Smooth muscle cell (in vitro differentiated cells): ENCODE results near the gene USP12. TPM values are rescaled to one million over a fixed set of nuclear protein-coding genes. Genes with fewer than 3 reads are reported as not detected.
"Not testable (repeated sequence)": the region's sequence is repeated elsewhere in the genome, so short reads cannot be mapped to it uniquely, and the experiment has no call there.

ENCODE experiments used
- DNase-seq: peaks from one replicate; lab custom pipeline; 2025; ENCODE audit not compliant: unreplicated experiment; lab: John Stamatoyannopoulos, UW
- H2AFZ ChIP-seq: fragments of 200-600 bp; sonication (generic); 2 replicates; pipeline ENCODE4 v1.6.0; 2016; ENCODE audit warnings: antibody characterized with exemption, low read depth, mild to moderate bottlenecking
- H3F3A ChIP-seq: fragments of 200-600 bp; sonication (generic); 2 replicates; pipeline ENCODE4 v1.6.0; 2017; ENCODE audit warnings: antibody characterized with exemption, low read depth
- H3K27ac ChIP-seq: fragments of 200-600 bp; sonication (generic); 2 replicates; pipeline ENCODE4 v1.5.1; 2016; ENCODE audit warnings: low read depth, mild to moderate bottlenecking
- H3K27me3 ChIP-seq: fragments of 200-600 bp; sonication (generic); 2 replicates; pipeline ENCODE4 v1.6.1; 2016; ENCODE audit warnings: low read depth, mild to moderate bottlenecking
- H3K36me3 ChIP-seq: fragments of 200-600 bp; sonication (generic); 2 replicates; pipeline ENCODE4 v1.5.1; 2016; ENCODE audit warnings: low read depth
- H3K4me1 ChIP-seq: fragments of 200-600 bp; sonication (generic); 2 replicates; pipeline ENCODE4 v1.5.1; 2016; ENCODE audit warnings: low read depth
- H3K4me2 ChIP-seq: fragments of 200-600 bp; sonication (generic); 2 replicates; pipeline ENCODE4 v1.6.0; 2016; ENCODE audit warnings: mild to moderate bottlenecking
- H3K4me3 ChIP-seq: fragments of 200-600 bp; sonication (generic); 2 replicates; pipeline ENCODE4 v1.5.1; 2016; ENCODE audit warnings: mild to moderate bottlenecking
- H3K79me2 ChIP-seq: fragments of 200-600 bp; sonication (generic); 2 replicates; pipeline ENCODE4 v1.6.0; 2016; ENCODE audit warnings: low read depth, mild to moderate bottlenecking
- H3K9ac ChIP-seq: fragments of 200-600 bp; sonication (generic); 2 replicates; pipeline ENCODE4 v1.6.0; 2016; ENCODE audit warnings: low read depth
- H3K9me3 ChIP-seq: fragments of 200-600 bp; sonication (generic); replicated peaks from 2 replicates; pipeline ENCODE4 v1.5.1; 2016; ENCODE audit warnings: low read depth
- H4K20me1 ChIP-seq: fragments of 200-600 bp; sonication (generic); 2 replicates; pipeline ENCODE4 v1.6.0; 2016; ENCODE audit warnings: low read depth
- CTCF ChIP-seq: fragments of 200-600 bp; sonication (generic); IDR thresholded peaks from 2 replicates; pipeline ENCODE4 v1.5.1; 2017; ENCODE audit warnings: borderline replicate concordance, mild to moderate bottlenecking, antibody characterized with exemption; ENCODE audit not compliant: insufficient read depth, poor library complexity, severe bottlenecking
- WGBS: methylation state at CpG from one replicate; pipeline ENCODE4 v1.1.7; 2016; ENCODE audit warnings: low lambda C conversion rate; 5-methylcytosine and 5-hydroxymethylcytosine counted together
- polyA plus RNA-seq: library from polyadenylated mRNA; unstranded; fragments of >200 nt; fragmentation: Nextera tagmentation; extraction: Ambion mirVana; gene quantifications from 2 replicates; pipeline ENCODE4 v1.2.1, GENCODE V29; 2016
- total RNA-seq: library from RNA; depleted of rRNA; stranded (reverse); fragments of >200 nt; gene quantifications from 2 replicates; pipeline ENCODE4 v1.2.3, GENCODE V29; 2014

Gene USP12
- total and polyA plus RNA-seq, 2 experiments from 2014 or later = 11.3 to 19.9 TPM

GRCh38 chr13:27125357-27126282, 46.0 kb downstream of the USP12 start:
- Histone ChIP-seq H3F3A (no peaks in the 10 kb centered on the region), H3K4me1 (peaks cover 1% of the 10 kb centered on the region), H2AFZ (no peak overlapping the region), H3K27ac (no peak overlapping the region), H3K36me3 (no peaks in the 10 kb centered on the region), H3K9me3 (no peaks in the 10 kb centered on the region), H3K9ac (no peak overlapping the region), H3K4me3 (no peak overlapping the region), H3K79me2 (peaks cover 91% of the 10 kb centered on the region), H3K27me3 (no peaks in the 10 kb centered on the region), H4K20me1 (peaks cover 51% of the 10 kb centered on the region), H3K4me2 (no peak overlapping the region)
- 94% methylated on average over 23 of the region's 23 CpGs for WGBS
- no peak for TF ChIP-seq CTCF
- DNase-seq = no peak

GRCh38 chr13:27124571-27124970, 47.0 kb downstream of the USP12 start:
- H3K9ac ChIP-seq = no peak overlapping the region
- H4K20me1 ChIP-seq = peaks cover 51% of the 10 kb centered on the region
- no peak for DNase-seq
- H2AFZ ChIP-seq = no peak overlapping the region
- no peaks in the 10 kb centered on the region for H3K27me3 ChIP-seq
- no peak overlapping the region for H3K4me2 ChIP-seq
- H3K27ac ChIP-seq = no peak overlapping the region
- H3F3A ChIP-seq = no peaks in the 10 kb centered on the region
- H3K4me1 ChIP-seq = peaks cover 6% of the 10 kb centered on the region
- 98% methylated on average over 4 of the region's 4 CpGs for WGBS
- no peak for TF ChIP-seq CTCF
- H3K4me3 ChIP-seq = no peak overlapping the region
- H3K79me2 ChIP-seq = peaks cover 89% of the 10 kb centered on the region
- no peaks in the 10 kb centered on the region for H3K9me3 ChIP-seq
- H3K36me3 ChIP-seq = no peaks in the 10 kb centered on the region

- H3K27ac ChIP-seq, H3F3A ChIP-seq, H3K4me1 ChIP-seq, DNase-seq, H3K9ac ChIP-seq, H3K4me3 ChIP-seq, H3K9me3 ChIP-seq, H3K4me2 ChIP-seq, H2AFZ ChIP-seq, H3K27me3 ChIP-seq, H3K36me3 ChIP-seq: not testable (repeated sequence)
- 100% methylated on average over 4 of the region's 4 CpGs for WGBS
- H3K79me2 ChIP-seq = peaks cover 89% of the 10 kb centered on the region
- H4K20me1 ChIP-seq = peaks cover 51% of the 10 kb centered on the region
Observed at GRCh38 chr13:27123445-27123844, 48.2 kb downstream of the USP12 start.

- Histone ChIP-seq H3K9me3 (no peaks in the 10 kb centered on the region), H3K79me2 (peaks cover 89% of the 10 kb centered on the region), H3K27me3 (no peaks in the 10 kb centered on the region), H3K9ac (no peak overlapping the region), H3F3A (no peaks in the 10 kb centered on the region), H3K4me3 (no peak overlapping the region), H4K20me1 (peaks cover 50% of the 10 kb centered on the region), H2AFZ (no peak overlapping the region), H3K27ac (no peak overlapping the region), H3K36me3 (no peaks in the 10 kb centered on the region), H3K4me1 (peaks cover 6% of the 10 kb centered on the region), H3K4me2 (no peak overlapping the region)
- WGBS = 97% methylated on average over 7 of the region's 7 CpGs
- no peak for DNase-seq
- TF ChIP-seq CTCF = no peak
Observed at GRCh38 chr13:27122036-27122435, 49.6 kb downstream of the USP12 start.
